ENCODE results near the gene WDFY3. TPM values are rescaled to one million over a fixed set of nuclear protein-coding genes. Genes with fewer than 3 reads are reported as not detected.
"Not testable (repeated sequence)": the region's sequence is repeated elsewhere in the genome, so short reads cannot be mapped to it uniquely, and the experiment has no call there.

Gene WDFY3
- polyA plus RNA-seq, 1 of the 3 experiments (the other 2 are of a cell fraction) = 13.8 TPM

DNA sequence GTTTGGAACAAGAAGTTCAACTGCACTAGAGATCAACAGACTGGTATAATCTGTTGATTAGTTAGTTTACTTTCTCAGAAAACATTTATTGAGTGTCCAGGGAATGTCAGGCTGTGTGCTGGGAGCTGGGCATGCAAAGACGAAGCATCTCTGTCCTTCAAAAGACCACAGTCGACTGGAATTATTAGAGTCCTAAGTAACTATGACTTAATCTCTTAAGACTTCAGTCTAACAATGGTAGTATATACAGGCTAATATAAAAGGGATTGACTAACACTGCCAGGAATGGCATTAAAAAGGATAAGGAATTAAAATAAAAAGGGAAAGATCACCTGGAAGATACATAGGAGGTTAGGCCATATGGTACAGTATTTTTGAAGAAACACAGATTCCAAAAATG lies 128.7 kb downstream of the WDFY3 start:
- ChIA-PET POLR2A (no interaction called here), CTCF (no interaction called here)
- Histone ChIP-seq H3K36me3 (replicated peaks in 1 of 2; ENCODE audit: control insufficient read depth in 1 of 2, insufficient read depth in 2 of 2, low read length in 1 of 2) (peaks cover 32 to 50% of the 10 kb centered on the region in 2 experiments), H3K9ac (no peak overlapping the region), H3K79me2 (ENCODE audit: insufficient read depth) (peaks cover 4% of the 10 kb centered on the region; the same call in 1 of the 2 replicates), H2AFZ (ENCODE audit: low read depth) (no peak overlapping the region), H3K4me2 (no peak overlapping the region), H3K27ac (ENCODE audit: low read depth in 2 of 2, low read length in 1 of 2) (no peak overlapping the region), H4K20me1 (ENCODE audit: insufficient read depth) (no peaks in the 10 kb centered on the region), H3F3A (replicated peaks; ENCODE audit: insufficient read depth) (no peaks in the 10 kb centered on the region), H3K9me3 (no peaks in the 10 kb centered on the region), H3K9me2 (no peaks in the 10 kb centered on the region), H3K4me1 (ENCODE audit: control insufficient read depth in 1 of 2, insufficient read depth in 2 of 2, low read depth in 1 of 2, low read length in 1 of 2) (no peaks in the 10 kb centered on the region), H3K4me3 (ENCODE audit: low read depth in 2 of 2, low read length in 1 of 2) (no peak overlapping the region), H3K27me3 (ENCODE audit: insufficient read depth) (no peaks in the 10 kb centered on the region)
- TF ChIP-seq TEAD4 (IDR thresholded peaks at IDR 0.05; ENCODE audit: borderline replicate concordance, insufficient read depth) (no peak), CTCF (IDR thresholded peaks at IDR 0.05) (no peak), GABPA (IDR thresholded peaks at IDR 0.05; ENCODE audit: low read depth) (no peak), USF2 (IDR thresholded peaks at IDR 0.05; ENCODE audit: borderline replicate concordance, low read depth, low read length) (no peak)
- TF ChIP-seq, protein P1, sequence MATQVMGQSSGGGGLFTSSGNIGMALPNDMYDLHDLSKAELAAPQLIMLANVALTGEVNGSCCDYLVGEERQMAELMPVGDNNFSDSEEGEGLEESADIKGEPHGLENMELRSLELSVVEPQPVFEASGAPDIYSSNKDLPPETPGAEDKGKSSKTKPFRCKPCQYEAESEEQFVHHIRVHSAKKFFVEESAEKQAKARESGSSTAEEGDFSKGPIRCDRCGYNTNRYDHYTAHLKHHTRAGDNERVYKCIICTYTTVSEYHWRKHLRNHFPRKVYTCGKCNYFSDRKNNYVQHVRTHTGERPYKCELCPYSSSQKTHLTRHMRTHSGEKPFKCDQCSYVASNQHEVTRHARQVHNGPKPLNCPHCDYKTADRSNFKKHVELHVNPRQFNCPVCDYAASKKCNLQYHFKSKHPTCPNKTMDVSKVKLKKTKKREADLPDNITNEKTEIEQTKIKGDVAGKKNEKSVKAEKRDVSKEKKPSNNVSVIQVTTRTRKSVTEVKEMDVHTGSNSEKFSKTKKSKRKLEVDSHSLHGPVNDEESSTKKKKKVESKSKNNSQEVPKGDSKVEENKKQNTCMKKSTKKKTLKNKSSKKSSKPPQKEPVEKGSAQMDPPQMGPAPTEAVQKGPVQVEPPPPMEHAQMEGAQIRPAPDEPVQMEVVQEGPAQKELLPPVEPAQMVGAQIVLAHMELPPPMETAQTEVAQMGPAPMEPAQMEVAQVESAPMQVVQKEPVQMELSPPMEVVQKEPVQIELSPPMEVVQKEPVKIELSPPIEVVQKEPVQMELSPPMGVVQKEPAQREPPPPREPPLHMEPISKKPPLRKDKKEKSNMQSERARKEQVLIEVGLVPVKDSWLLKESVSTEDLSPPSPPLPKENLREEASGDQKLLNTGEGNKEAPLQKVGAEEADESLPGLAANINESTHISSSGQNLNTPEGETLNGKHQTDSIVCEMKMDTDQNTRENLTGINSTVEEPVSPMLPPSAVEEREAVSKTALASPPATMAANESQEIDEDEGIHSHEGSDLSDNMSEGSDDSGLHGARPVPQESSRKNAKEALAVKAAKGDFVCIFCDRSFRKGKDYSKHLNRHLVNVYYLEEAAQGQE (IDR thresholded peaks at IDR 0.05; ENCODE audit: low read depth, low read length) = no peak
- no peak for DNase-seq
- 76% methylated on average over 2 of the region's 2 CpGs for WGBS (ENCODE audit: low lambda C conversion rate)

DNA sequence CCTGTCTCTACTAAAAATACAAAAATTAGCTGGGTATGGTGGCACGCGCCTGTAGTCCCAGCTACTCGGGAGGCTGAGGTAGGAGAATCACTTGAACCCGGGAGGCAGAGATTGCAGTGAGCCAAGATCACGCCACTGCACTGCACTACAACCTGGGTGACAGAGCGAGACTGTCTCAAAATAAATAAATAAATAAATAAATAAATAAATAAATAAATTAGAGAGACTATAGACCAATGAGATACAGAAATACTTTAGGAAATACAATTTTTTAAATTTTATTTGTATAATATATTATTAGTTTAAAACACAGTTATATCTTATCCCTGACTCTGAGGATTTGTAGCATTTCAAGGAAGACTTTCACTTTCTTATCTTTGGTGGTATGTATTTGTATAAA lies 136.9 kb downstream of the WDFY3 start:
- 96% methylated on average over 6 of the region's 6 CpGs for WGBS (ENCODE audit: low lambda C conversion rate)
- H3K4me2 ChIP-seq; H3F3A ChIP-seq (replicated peaks; ENCODE audit: insufficient read depth); H3K9me3 ChIP-seq; H3K9me2 ChIP-seq; H3K4me3 ChIP-seq (ENCODE audit: low read depth in 2 of 2, low read length in 1 of 2); H2AFZ ChIP-seq (ENCODE audit: low read depth); POLR2A ChIA-PET; H3K27me3 ChIP-seq (ENCODE audit: insufficient read depth); DNase-seq; H3K79me2 ChIP-seq (ENCODE audit: insufficient read depth); H4K20me1 ChIP-seq (ENCODE audit: insufficient read depth); H3K9ac ChIP-seq; H3K27ac ChIP-seq (ENCODE audit: low read depth in 2 of 2, low read length in 1 of 2); H3K4me1 ChIP-seq (ENCODE audit: control insufficient read depth in 1 of 2, insufficient read depth in 2 of 2, low read depth in 1 of 2, low read length in 1 of 2): not testable (repeated sequence)
- peaks cover 15 to 38% of the 10 kb centered on the region in 2 experiments for H3K36me3 ChIP-seq (replicated peaks in 1 of 2; ENCODE audit: control insufficient read depth in 1 of 2, insufficient read depth in 2 of 2, low read length in 1 of 2)
- CTCF ChIA-PET = interaction anchor here (0.6 kb wide), 1 partner anchor 9 kb away, joined by 3 read pairs; no protein-coding TSS in a partner anchor

Measured in SK-N-SH (cell line).